ENCODE data around the gene DDX50.

DNA sequence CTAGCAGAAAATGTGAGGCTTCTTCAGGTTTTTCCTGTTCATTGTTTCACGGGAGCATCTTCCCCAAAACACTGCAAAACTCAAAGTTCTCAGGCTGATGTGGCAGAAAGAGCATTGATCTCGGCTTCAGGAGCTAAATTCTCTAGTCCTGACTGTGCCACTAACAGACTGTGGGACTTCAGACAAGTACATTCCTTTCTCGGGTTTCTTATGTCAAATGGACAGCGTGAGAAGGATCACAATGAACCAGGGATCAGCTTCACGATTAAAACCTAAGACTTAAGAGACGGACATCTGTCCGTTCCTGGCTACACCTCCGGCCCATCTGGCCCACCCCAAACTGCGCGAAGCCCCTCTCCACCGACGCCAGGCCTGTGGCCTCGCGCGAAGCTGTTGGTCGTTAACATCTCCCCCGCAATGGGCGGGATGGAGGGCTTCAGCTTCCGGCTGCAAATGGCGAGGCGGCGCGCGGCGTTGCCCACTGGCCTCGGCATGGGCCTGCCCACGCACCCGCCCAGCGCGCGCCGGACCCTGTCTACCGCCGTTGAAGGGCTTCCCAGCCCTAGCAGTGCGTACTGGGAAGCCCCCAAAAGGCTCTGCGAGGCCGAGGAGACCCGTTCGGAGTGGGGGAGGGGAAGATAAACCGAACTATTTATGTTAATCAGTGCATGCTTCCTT is 549 bp upstream of the DDX50 start:
- no peak for TF ChIP-seq SUZ12 (IDR thresholded peaks at IDR 0.05; ENCODE audit: extremely low read depth, insufficient read depth, insufficient read length)
- no peak for TF ChIP-seq ZNF274 (IDR thresholded peaks at IDR 0.05; ENCODE audit: low read depth, low read length)

All from NT2/D1 (cell line).